ENCODE measurements around the gene DROSHA. TPM values are rescaled to one million over a fixed set of nuclear protein-coding genes. Genes with fewer than 3 reads are reported as not detected.
"Not testable (repeated sequence)": the region's sequence is repeated elsewhere in the genome, so short reads cannot be mapped to it uniquely, and the experiment has no call there.

DROSHA gene
- total RNA-seq, 2 donors from 2014 or later, result 16.1 to 85.0 TPM

GRCh38 chr5:31551878-31552277 is 20.0 kb upstream of the DROSHA start:
- Histone ChIP-seq H3K4me1 (no peaks in the 10 kb centered on the region), H3K4me3 (no peak overlapping the region), H3K27me3 (no peaks in the 10 kb centered on the region), H3K27ac (no peak overlapping the region), H3K36me3 (replicated peaks in 1 of 2; ENCODE audit: insufficient read depth in 1 of 2, low read depth in 2 of 2) (peaks cover 6 to 23% of the 10 kb centered on the region in 2 donors), H3K9me3 (no peaks in the 10 kb centered on the region)
- TF ChIP-seq CTCF (IDR thresholded peaks at IDR 0.05), result no peak
- TF ChIP-seq POLR2A (IDR thresholded peaks at IDR 0.05), result no peak
- no peak for ATAC-seq
- no peak for DNase-seq
- 93 to 95% methylated on average over 3 of the region's 3 CpGs for WGBS, 2 donors
- intact Hi-C loops (cut with DNase I), result no loop called here

GRCh38 chr5:31549114-31549513 is 17.2 kb upstream of the DROSHA start:
- peaks cover 6 to 23% of the 10 kb centered on the region in 2 donors for H3K36me3 ChIP-seq (replicated peaks in 1 of 2; ENCODE audit: insufficient read depth in 1 of 2, low read depth in 2 of 2)
- DNase-seq; intact Hi-C loops (cut with DNase I); ATAC-seq; H3K27ac ChIP-seq; H3K4me3 ChIP-seq; H3K27me3 ChIP-seq; H3K4me1 ChIP-seq; H3K9me3 ChIP-seq: not testable (repeated sequence)
- 97 to 98% methylated on average over 2 of the region's 2 CpGs for WGBS, 2 donors

- Histone ChIP-seq H3K9me3 (no peaks in the 10 kb centered on the region), H3K36me3 (replicated peaks in 1 of 2; ENCODE audit: insufficient read depth in 1 of 2, low read depth in 2 of 2) (peaks cover 6 to 16% of the 10 kb centered on the region in 2 donors), H3K4me3 (no peak overlapping the region), H3K4me1 (peaks cover 12% of the 10 kb centered on the region), H3K27ac (no peak overlapping the region), H3K27me3 (no peaks in the 10 kb centered on the region)
- TF ChIP-seq POLR2A (IDR thresholded peaks at IDR 0.05), result no peak
- TF ChIP-seq CTCF (IDR thresholded peaks at IDR 0.05), result no peak
- ATAC-seq (no peak), DNase-seq (no peak)
- intact Hi-C loops (cut with DNase I), result no loop called here
- 60 to 64% methylated on average over 4 of the region's 4 CpGs for WGBS, 2 donors
These were observed 6.0 kb upstream of the DROSHA start for GRCh38 chr5:31537851-31538250.

- H3K27me3 ChIP-seq, result no peaks in the 10 kb centered on the region
- intact Hi-C loops (cut with DNase I), result no loop called here
- peaks cover 13% of the 10 kb centered on the region for H3K4me1 ChIP-seq
- no peaks in the 10 kb centered on the region for H3K9me3 ChIP-seq
- TF ChIP-seq CTCF (IDR thresholded peaks at IDR 0.05) (no peak), POLR2A (IDR thresholded peaks at IDR 0.05) (no peak)
- no peak for ATAC-seq
- no peak for DNase-seq
- H3K27ac ChIP-seq, result no peak overlapping the region
- H3K36me3 ChIP-seq (replicated peaks in 1 of 2; ENCODE audit: insufficient read depth in 1 of 2, low read depth in 2 of 2), result peaks cover 6 to 16% of the 10 kb centered on the region in 2 donors
- no peak overlapping the region for H3K4me3 ChIP-seq
These were observed 5.5 kb upstream of the DROSHA start for GRCh38 chr5:31537349-31537748.

- WGBS, 2 donors, result 82 to 86% methylated on average over 3 of the region's 3 CpGs
These were observed 5.0 kb upstream of the DROSHA start for GRCh38 chr5:31536873-31537272.

More at GRCh38 chr5:31536873-31537272, 5.0 kb upstream of the DROSHA start:
- Histone ChIP-seq H3K36me3 (replicated peaks in 1 of 2; ENCODE audit: insufficient read depth in 1 of 2, low read depth in 2 of 2) (peaks cover 6 to 16% of the 10 kb centered on the region in 2 donors), H3K4me1 (peaks cover 13% of the 10 kb centered on the region), H3K9me3 (no peaks in the 10 kb centered on the region), H3K27ac (no peak overlapping the region), H3K4me3 (no peak overlapping the region), H3K27me3 (no peaks in the 10 kb centered on the region)
- TF ChIP-seq CTCF (IDR thresholded peaks at IDR 0.05) (no peak), POLR2A (IDR thresholded peaks at IDR 0.05) (no peak)
- no peak for ATAC-seq
- intact Hi-C loops (cut with DNase I), result no loop called here
- no peak for DNase-seq

Data from body of pancreas (tissue), 4 donors.